Measurements from ENCODE around the gene KCNH1. TPM values are rescaled to one million over a fixed set of nuclear protein-coding genes. Genes with fewer than 3 reads are reported as not detected.

KCNH1 gene
- total and polyA plus RNA-seq, 4 donors = not detected

GRCh38 chr1:210645582-210646257, 488.2 kb downstream of the KCNH1 start:
- no peak overlapping the region for H3K27ac ChIP-seq (ENCODE audit: low read depth in 1 of 2, low read length in 2 of 2)
- H3K9ac ChIP-seq (ENCODE audit: low read depth in 1 of 2, low read length in 2 of 2) = no peak overlapping the region
- TF ChIP-seq RXRA (IDR thresholded peaks at IDR 0.05) (no peak), EGR1 (IDR thresholded peaks at IDR 0.05; ENCODE audit: low read depth in 2 of 2) (no peak), FOXA2 (IDR thresholded peaks at IDR 0.05) (no peak), ATF3 (IDR thresholded peaks at IDR 0.05) (no peak), SP1 (IDR thresholded peaks at IDR 0.05) (no peak), MAX (IDR thresholded peaks at IDR 0.05) (no peak)
- no peak for DNase-seq (ENCODE audit: low spot score)
- WGBS = 75% methylated on average over 7 of the region's 7 CpGs
- no peaks in the 10 kb centered on the region for H3K27me3 ChIP-seq (ENCODE audit: control insufficient read depth in 4 of 4, insufficient read depth in 4 of 4, low read length in 3 of 4)
- no peaks in the 10 kb centered on the region for H3K9me3 ChIP-seq (ENCODE audit: control insufficient read depth in 4 of 4, low read length in 3 of 4)
- no peak overlapping the region for H3K4me3 ChIP-seq (ENCODE audit: low read depth in 1 of 3, low read length in 3 of 3)
- no peaks in the 10 kb centered on the region for H3K36me3 ChIP-seq (ENCODE audit: control insufficient read depth in 4 of 4, insufficient read depth in 3 of 4, low read depth in 1 of 4, low read length in 3 of 4)
- H3K4me1 ChIP-seq (ENCODE audit: control insufficient read depth in 4 of 4, insufficient read depth in 4 of 4, low read length in 3 of 4) = peaks cover 0 to 2% (median 0%) of the 10 kb centered on the region in 4 donors

GRCh38 chr1:210641582-210641981, 492.4 kb downstream of the KCNH1 start:
- H3K4me3 ChIP-seq (ENCODE audit: low read depth in 1 of 3, low read length in 3 of 3) = no peak overlapping the region
- H3K36me3 ChIP-seq (ENCODE audit: control insufficient read depth in 4 of 4, insufficient read depth in 3 of 4, low read depth in 1 of 4, low read length in 3 of 4) = no peaks in the 10 kb centered on the region
- H3K9me3 ChIP-seq (ENCODE audit: control insufficient read depth in 4 of 4, low read length in 3 of 4) = no peaks in the 10 kb centered on the region
- 88% methylated on average over 5 of the region's 5 CpGs for WGBS
- TF ChIP-seq NR2F2 (IDR thresholded peaks at IDR 0.05) (no peak), HNF4A (conservative IDR thresholded peaks at IDR 0.05) (no peak), HNF4G (IDR thresholded peaks at IDR 0.05) (no peak), RXRA (IDR thresholded peaks at IDR 0.05) (no peak)
- peaks cover 0 to 2% (median 0%) of the 10 kb centered on the region in 4 donors for H3K4me1 ChIP-seq (ENCODE audit: control insufficient read depth in 4 of 4, insufficient read depth in 4 of 4, low read length in 3 of 4)
- H3K9ac ChIP-seq (ENCODE audit: low read depth in 1 of 2, low read length in 2 of 2) = no peak overlapping the region
- H3K27me3 ChIP-seq (ENCODE audit: control insufficient read depth in 4 of 4, insufficient read depth in 4 of 4, low read length in 3 of 4) = no peaks in the 10 kb centered on the region
- no peak for DNase-seq (ENCODE audit: low spot score)
- H3K27ac ChIP-seq (ENCODE audit: low read depth in 1 of 2, low read length in 2 of 2) = no peak overlapping the region

GRCh38 chr1:210635108-210635507, 498.8 kb downstream of the KCNH1 start:
- Histone ChIP-seq H3K27me3 (ENCODE audit: control insufficient read depth in 4 of 4, insufficient read depth in 4 of 4, low read length in 3 of 4) (no peaks in the 10 kb centered on the region), H3K4me3 (ENCODE audit: low read depth in 1 of 3, low read length in 3 of 3) (no peak overlapping the region), H3K36me3 (ENCODE audit: control insufficient read depth in 4 of 4, insufficient read depth in 3 of 4, low read depth in 1 of 4, low read length in 3 of 4) (no peaks in the 10 kb centered on the region), H3K27ac (ENCODE audit: low read depth in 1 of 2, low read length in 2 of 2) (no peak overlapping the region), H3K9ac (ENCODE audit: low read depth in 1 of 2, low read length in 2 of 2) (no peak overlapping the region), H3K4me1 (ENCODE audit: control insufficient read depth in 4 of 4, insufficient read depth in 4 of 4, low read length in 3 of 4) (no peaks in the 10 kb centered on the region), H3K9me3 (ENCODE audit: control insufficient read depth in 4 of 4, low read length in 3 of 4) (no peaks in the 10 kb centered on the region)
- 91% methylated on average over 2 of the region's 2 CpGs for WGBS
- no peak for DNase-seq (ENCODE audit: low spot score)
- TF ChIP-seq YY1 (IDR thresholded peaks at IDR 0.05) = no peak
- no peak for TF ChIP-seq TAF1 (conservative IDR thresholded peaks at IDR 0.05)
- TF ChIP-seq FOXA1 (IDR thresholded peaks at IDR 0.05) = no peak

GRCh38 chr1:210633636-210634035, 500.3 kb downstream of the KCNH1 start:
- Histone ChIP-seq H3K27me3 (ENCODE audit: control insufficient read depth in 4 of 4, insufficient read depth in 4 of 4, low read length in 3 of 4) (no peaks in the 10 kb centered on the region), H3K9ac (ENCODE audit: low read depth in 1 of 2, low read length in 2 of 2) (no peak overlapping the region), H3K27ac (ENCODE audit: low read depth in 1 of 2, low read length in 2 of 2) (no peak overlapping the region), H3K4me3 (ENCODE audit: low read depth in 1 of 3, low read length in 3 of 3) (no peak overlapping the region), H3K9me3 (ENCODE audit: control insufficient read depth in 4 of 4, low read length in 3 of 4) (no peaks in the 10 kb centered on the region), H3K36me3 (ENCODE audit: control insufficient read depth in 4 of 4, insufficient read depth in 3 of 4, low read depth in 1 of 4, low read length in 3 of 4) (no peaks in the 10 kb centered on the region), H3K4me1 (ENCODE audit: control insufficient read depth in 4 of 4, insufficient read depth in 4 of 4, low read length in 3 of 4) (no peaks in the 10 kb centered on the region)
- DNase-seq (ENCODE audit: low spot score) = no peak
- TF ChIP-seq ZBTB33 (IDR thresholded peaks at IDR 0.05) (no peak), CTCF (IDR thresholded peaks at IDR 0.05; ENCODE audit: low read depth, low read length, missing input control) (no peak), FOXA1 (IDR thresholded peaks at IDR 0.05) (no peak), YY1 (IDR thresholded peaks at IDR 0.05) (no peak), GABPA (IDR thresholded peaks at IDR 0.05 in 1 of 2, conservative IDR thresholded peaks at IDR 0.05 in 1 of 2) (no peak), HNF4A (conservative IDR thresholded peaks at IDR 0.05) (no peak), REST (IDR thresholded peaks at IDR 0.05) (no peak), FOXA2 (IDR thresholded peaks at IDR 0.05) (no peak), EGR1 (IDR thresholded peaks at IDR 0.05; ENCODE audit: low read depth in 2 of 2) (no peak)
- WGBS = 91% methylated on average over 6 of the region's 6 CpGs
